GM20000 (cell line): ENCODE data around the gene RHBDF2.

Experiments used
- DNase-seq: peaks from one replicate; pipeline ENCODE4 v3.0.0; 2012; ENCODE audit warnings: low spot score
- CTCF ChIP-seq: IDR thresholded peaks from 2 replicates; pipeline ENCODE4 v1.5.1; 2012; ENCODE audit warnings: mild to moderate bottlenecking, control low read depth; ENCODE audit errors: extremely low read depth, missing control alignments

The RHBDF2 gene

GRCh38 chr17:76506408-76507345, 5.5 kb upstream of the RHBDF2 start:
- TF ChIP-seq CTCF, result peak; percentile 89
- DNase-seq, result peak; percentile 85

- no peak for DNase-seq
Observed at GRCh38 chr17:76504117-76504516, 2.9 kb upstream of the RHBDF2 start.

GRCh38 chr17:76502341-76503211, 1.4 kb upstream of the RHBDF2 start:
- no peak for DNase-seq

More at GRCh38 chr17:76504117-76504516, 2.9 kb upstream of the RHBDF2 start:
- TF ChIP-seq CTCF, result peak; percentile 1

GRCh38 chr17:76501827-76502307, 644 bp upstream of the RHBDF2 start:
- no peak for DNase-seq
- no peak for TF ChIP-seq CTCF

More at GRCh38 chr17:76502341-76503211, 1.4 kb upstream of the RHBDF2 start:
- TF ChIP-seq CTCF, result no peak

- DNase-seq, result no peak
Observed at GRCh38 chr17:76500747-76501017, 541 bp downstream of the RHBDF2 start.

GRCh38 chr17:76500074-76500746, 1.0 kb downstream of the RHBDF2 start:
- no peak for DNase-seq
- no peak for TF ChIP-seq CTCF

More at GRCh38 chr17:76500747-76501017, 541 bp downstream of the RHBDF2 start:
- TF ChIP-seq CTCF, result no peak

- no peak for DNase-seq
- no peak for TF ChIP-seq CTCF
Observed at GRCh38 chr17:76499267-76499667, 2.0 kb downstream of the RHBDF2 start.
